Ascending aorta (tissue), 2 donors: ENCODE data around the gene RACGAP1. TPM values are rescaled to one million over a fixed set of nuclear protein-coding genes. Genes with fewer than 3 reads are reported as not detected.

Experiments used
- DNase-seq, 2 donors: peaks; one replicate each; pipeline ENCODE4 v3.0.0-alpha.2; 2019; ENCODE audit warnings: low spot score in 2 of 2
- H3K27ac ChIP-seq, 2 donors: fragments of 200-600 bp; sonication (generic); one replicate each; pipeline ENCODE4 v1.5.1; 2016 to 2017; ENCODE audit warnings: mild to moderate bottlenecking in 1 of 2
- H3K27me3 ChIP-seq: fragments of 200-600 bp; sonication (generic); one replicate; pipeline ENCODE4 v1.5.1; 2017
- H3K36me3 ChIP-seq, 2 donors: fragments of 200-600 bp; sonication (generic); one replicate each; pipeline ENCODE4 v1.5.1; 2016
- H3K4me1 ChIP-seq, 2 donors: fragments of 200-600 bp; sonication (generic); one replicate each; pipeline ENCODE4 v1.5.1; 2016 to 2017; ENCODE audit warnings: mild to moderate bottlenecking in 1 of 2
- H3K4me3 ChIP-seq, 2 donors: fragments of 200-600 bp; sonication (generic); one replicate each; pipeline ENCODE4 v1.5.1; 2016 to 2017; ENCODE audit warnings: mild to moderate bottlenecking in 1 of 2
- H3K9me3 ChIP-seq, 2 donors: fragments of 200-600 bp; sonication (generic); one replicate each; pipeline ENCODE4 v1.5.1; 2016
- intact Hi-C: fragments of 100-400 bp; cut with DNase I; formaldehyde crosslinking; loops from one replicate; pipeline ENCODE4 v1.15.1; 2023
- total RNA-seq: library from RNA; depleted of rRNA; stranded (reverse); fragments of >200 nt; gene quantifications from one replicate; pipeline ENCODE4 v1.1.0, GENCODE V29; 2016
- TF ChIP-seq, protein P1 (sequence below), 3 experiments: fragments of 200-600 bp in 2 of 3; fragments of 450-650 bp in 1 of 3; sonication (generic) in 2 of 3; IDR thresholded peaks; one replicate each; pipeline ENCODE4 v1.5.1; 2016 to 2019; ENCODE audit warnings: antibody characterized with exemption in 3 of 3, mild to moderate bottlenecking in 1 of 3, moderate library complexity in 1 of 3

The RACGAP1 gene
- total RNA-seq, 1 donor from 2014 or later, result 5.1 TPM

DNA sequence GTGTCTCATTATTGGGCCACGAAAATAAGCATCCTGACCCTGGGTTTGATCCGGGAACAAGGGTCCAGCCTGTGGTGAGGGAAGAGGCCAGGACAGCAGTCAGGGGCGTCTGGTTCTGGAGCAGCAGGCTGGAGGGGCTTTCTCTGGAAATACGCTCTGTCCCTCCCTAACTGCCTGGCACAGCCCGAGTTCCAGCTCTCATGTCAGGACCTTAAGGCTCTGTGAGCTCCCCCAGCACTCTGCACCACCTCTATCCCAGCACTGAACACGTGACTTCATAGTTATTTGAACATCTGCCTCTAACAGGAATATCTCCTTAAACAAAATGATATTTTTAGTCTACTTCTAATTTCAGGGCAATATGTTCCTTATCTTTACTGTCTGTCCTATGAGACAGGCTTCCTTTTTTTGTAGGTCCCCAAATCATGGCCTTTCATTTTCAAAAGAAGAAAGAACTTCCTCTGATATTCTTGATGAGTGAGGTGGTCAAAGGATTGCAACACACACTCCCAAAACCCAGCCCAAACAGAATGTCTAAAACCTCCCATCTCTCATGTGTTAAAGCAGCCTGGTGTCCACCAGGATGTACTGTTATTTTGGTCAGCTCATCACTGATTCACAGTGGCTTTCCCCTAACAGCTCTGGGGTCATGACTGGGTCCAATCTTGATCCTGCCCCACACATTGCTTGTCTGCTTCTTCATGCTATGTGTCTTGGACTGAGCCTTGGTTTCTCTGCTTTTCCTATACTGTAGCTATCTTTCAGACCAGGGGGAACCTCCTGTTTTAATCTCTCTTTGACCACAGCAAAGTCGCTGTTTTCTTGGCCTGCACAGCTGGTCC is 42.8 kb downstream of the RACGAP1 start:
- H3K27me3 ChIP-seq, result no peaks in the 10 kb centered on the region
- intact Hi-C loops, result no loop called here
- TF ChIP-seq, protein P1, sequence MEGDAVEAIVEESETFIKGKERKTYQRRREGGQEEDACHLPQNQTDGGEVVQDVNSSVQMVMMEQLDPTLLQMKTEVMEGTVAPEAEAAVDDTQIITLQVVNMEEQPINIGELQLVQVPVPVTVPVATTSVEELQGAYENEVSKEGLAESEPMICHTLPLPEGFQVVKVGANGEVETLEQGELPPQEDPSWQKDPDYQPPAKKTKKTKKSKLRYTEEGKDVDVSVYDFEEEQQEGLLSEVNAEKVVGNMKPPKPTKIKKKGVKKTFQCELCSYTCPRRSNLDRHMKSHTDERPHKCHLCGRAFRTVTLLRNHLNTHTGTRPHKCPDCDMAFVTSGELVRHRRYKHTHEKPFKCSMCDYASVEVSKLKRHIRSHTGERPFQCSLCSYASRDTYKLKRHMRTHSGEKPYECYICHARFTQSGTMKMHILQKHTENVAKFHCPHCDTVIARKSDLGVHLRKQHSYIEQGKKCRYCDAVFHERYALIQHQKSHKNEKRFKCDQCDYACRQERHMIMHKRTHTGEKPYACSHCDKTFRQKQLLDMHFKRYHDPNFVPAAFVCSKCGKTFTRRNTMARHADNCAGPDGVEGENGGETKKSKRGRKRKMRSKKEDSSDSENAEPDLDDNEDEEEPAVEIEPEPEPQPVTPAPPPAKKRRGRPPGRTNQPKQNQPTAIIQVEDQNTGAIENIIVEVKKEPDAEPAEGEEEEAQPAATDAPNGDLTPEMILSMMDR (IDR thresholded peaks at IDR 0.05), result no peak
- DNase-seq, result no peak
- H3K36me3 ChIP-seq, result no peaks in the 10 kb centered on the region
- no peaks in the 10 kb centered on the region for H3K4me1 ChIP-seq
- no peaks in the 10 kb centered on the region for H3K9me3 ChIP-seq
- H3K4me3 ChIP-seq, result no peak overlapping the region
- H3K27ac ChIP-seq, result no peak overlapping the region

DNA sequence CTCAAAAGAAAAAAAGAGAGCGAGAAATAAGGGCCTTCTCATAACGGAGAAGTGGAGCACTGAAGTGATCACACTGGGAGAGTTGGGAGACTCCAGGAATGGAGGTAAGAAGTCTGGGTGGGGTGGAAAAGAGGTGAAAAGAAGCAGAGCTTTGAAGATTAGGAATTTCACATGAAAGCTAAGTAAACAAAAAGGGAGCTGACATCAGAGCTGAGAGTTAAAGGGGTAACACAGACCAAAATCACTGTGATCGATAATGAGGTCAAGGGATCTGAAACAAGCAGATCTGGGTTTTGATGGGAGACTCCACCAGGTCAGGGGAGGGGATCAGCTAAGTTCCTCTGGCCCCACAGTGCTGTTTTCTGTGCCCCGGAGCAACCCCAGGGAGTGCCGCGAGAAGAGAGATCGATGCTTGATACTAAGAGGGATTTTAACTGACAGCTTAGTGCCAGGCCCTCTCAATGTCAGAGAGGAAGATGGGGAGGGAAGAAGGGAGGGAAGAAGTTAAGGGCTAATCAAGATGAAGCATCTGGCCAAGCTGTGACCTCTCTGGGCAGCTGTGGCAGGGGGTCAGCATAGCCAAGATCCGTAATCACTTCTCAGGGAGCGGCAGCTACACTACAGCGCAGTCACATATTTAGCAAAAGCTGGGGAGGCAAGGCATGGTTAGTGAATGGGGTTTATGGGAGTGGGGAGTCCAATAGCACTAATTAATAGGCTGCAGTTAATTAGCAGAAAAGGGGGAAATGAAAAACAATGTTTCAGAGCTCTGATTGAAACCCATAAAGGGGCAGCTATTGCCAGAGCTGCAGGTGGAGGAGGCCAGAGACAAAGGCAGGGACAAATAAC is 44.6 kb downstream of the RACGAP1 start:
- Histone ChIP-seq H3K27me3 (no peaks in the 10 kb centered on the region), H3K4me3 (no peak overlapping the region), H3K27ac (no peak overlapping the region), H3K9me3 (no peaks in the 10 kb centered on the region), H3K4me1 (no peaks in the 10 kb centered on the region), H3K36me3 (no peaks in the 10 kb centered on the region)
- TF ChIP-seq, protein P1 (IDR thresholded peaks at IDR 0.05), result no peak
- DNase-seq, result no peak
- intact Hi-C loops, result no loop called here

DNA sequence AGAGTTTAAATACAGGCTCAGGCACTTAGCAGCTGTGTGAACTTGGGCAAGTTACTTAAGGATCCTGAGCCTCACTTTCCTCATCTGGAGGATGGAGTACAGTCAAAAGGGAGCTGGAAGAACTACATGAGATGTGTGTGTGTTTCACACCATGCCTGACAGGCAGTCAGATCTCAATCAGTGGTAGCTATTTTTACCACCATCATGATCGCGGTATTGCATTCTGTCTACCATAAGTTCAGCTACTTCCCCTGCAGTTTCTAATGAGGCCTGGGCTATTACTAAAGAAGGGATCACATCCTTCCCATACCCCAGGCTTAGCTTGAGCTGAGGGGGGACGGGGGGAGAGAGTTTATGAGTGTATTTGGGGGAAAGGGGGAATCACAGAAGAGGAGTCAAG is 45.5 kb downstream of the RACGAP1 start:
- intact Hi-C loops, result no loop called here
- no peak overlapping the region for H3K27ac ChIP-seq
- DNase-seq, result no peak

DNA sequence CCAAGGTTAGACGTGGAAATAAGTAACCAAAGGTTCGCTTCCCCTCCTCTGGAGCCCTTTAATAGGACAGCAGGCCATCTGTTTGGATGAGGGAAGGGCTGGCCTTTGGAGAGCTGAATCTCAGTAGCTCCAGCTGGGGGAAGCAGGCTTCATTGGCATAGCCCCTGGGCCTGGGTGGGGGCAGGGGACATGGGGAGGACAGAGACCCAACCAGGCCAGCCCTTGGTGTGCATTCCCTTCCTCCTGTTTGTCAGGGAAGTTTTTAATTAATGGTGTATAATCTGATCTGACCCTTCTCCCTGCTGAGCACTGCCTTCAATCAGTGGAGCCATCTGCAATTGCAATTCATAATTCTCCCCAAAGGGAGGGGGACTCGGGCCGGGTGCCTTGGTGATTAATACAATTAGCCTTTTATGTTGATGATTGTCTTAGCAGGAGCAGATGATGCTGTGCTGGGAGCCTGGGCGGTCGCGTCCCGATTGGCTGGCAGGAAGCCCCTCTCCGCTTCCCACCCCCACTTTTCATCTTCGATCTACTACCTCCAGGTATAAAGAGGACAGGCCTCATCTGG is 46.2 kb downstream of the RACGAP1 start:
- H3K4me3 ChIP-seq, result no peak overlapping the region
- H3K4me1 ChIP-seq, result peaks cover 0 to 13% of the 10 kb centered on the region in 2 donors
- no peak overlapping the region for H3K27ac ChIP-seq
- TF ChIP-seq, protein P1 (IDR thresholded peaks at IDR 0.05), result no peak
- H3K36me3 ChIP-seq, result no peaks in the 10 kb centered on the region
- intact Hi-C loops, result no loop called here
- H3K27me3 ChIP-seq, result no peaks in the 10 kb centered on the region
- no peak for DNase-seq
- no peaks in the 10 kb centered on the region for H3K9me3 ChIP-seq

More for the DNA sequence above, 45.5 kb downstream of the RACGAP1 start:
- no peaks in the 10 kb centered on the region for H3K27me3 ChIP-seq
- H3K4me1 ChIP-seq, result peaks cover 0 to 8% of the 10 kb centered on the region in 2 donors
- no peaks in the 10 kb centered on the region for H3K36me3 ChIP-seq
- TF ChIP-seq, protein P1 (IDR thresholded peaks at IDR 0.05), result no peak
- no peaks in the 10 kb centered on the region for H3K9me3 ChIP-seq
- H3K4me3 ChIP-seq, result no peak overlapping the region

DNA sequence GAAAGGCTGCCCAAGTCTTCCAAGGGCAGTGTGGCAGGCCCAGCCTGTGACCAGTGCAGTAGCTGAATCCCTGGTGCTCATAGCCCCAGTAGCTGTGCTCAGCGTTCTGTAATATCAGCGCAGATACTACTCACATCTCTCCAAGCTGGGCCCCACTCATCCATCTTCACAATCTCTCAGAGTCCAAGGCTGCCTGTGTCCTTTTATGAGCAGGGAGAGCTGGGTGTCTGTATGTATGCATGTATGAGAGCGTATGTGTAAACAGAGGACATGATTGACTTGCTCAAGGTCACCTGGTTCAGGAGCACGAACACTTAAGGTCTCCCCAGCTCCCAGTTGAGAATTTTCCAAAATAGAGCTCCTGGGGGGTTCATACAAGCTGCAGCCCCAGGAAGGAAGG is 47.2 kb downstream of the RACGAP1 start:
- TF ChIP-seq, protein P1 (IDR thresholded peaks at IDR 0.05), result no peak
- Histone ChIP-seq H3K9me3 (no peaks in the 10 kb centered on the region), H3K4me1 (peaks cover 0 to 15% of the 10 kb centered on the region in 2 donors), H3K36me3 (no peaks in the 10 kb centered on the region), H3K27me3 (no peaks in the 10 kb centered on the region), H3K4me3 (no peak overlapping the region), H3K27ac (no peak overlapping the region)
- intact Hi-C loops, result no loop called here
- DNase-seq, result no peak
